Fibroblast of the conjunctiva (primary cell): ENCODE measurements around the gene C10orf88.

Experiments
- DNase-seq: peaks from one replicate; pipeline ENCODE4 v3.0.0-alpha.2; 2010; ENCODE audit warnings: low read depth

The C10orf88 gene, protein sequence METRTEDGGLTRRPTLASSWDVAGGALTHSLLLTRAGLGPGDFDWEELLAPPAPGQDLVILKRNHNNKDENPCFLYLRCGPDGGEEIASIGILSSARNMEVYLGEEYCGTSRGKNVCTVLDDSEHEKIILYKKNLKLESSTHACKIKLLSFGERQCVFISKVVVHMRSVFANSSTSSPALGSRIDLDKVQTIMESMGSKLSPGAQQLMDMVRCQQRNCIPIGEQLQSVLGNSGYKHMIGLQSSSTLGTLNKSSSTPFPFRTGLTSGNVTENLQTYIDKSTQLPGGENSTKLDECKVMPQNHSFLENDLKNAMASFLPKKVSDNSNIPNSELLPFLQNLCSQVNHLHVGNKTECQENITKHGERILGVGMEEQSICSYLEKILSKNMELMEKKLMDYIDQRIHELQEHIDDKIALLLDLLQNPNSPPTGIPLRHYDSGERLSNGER

DNA sequence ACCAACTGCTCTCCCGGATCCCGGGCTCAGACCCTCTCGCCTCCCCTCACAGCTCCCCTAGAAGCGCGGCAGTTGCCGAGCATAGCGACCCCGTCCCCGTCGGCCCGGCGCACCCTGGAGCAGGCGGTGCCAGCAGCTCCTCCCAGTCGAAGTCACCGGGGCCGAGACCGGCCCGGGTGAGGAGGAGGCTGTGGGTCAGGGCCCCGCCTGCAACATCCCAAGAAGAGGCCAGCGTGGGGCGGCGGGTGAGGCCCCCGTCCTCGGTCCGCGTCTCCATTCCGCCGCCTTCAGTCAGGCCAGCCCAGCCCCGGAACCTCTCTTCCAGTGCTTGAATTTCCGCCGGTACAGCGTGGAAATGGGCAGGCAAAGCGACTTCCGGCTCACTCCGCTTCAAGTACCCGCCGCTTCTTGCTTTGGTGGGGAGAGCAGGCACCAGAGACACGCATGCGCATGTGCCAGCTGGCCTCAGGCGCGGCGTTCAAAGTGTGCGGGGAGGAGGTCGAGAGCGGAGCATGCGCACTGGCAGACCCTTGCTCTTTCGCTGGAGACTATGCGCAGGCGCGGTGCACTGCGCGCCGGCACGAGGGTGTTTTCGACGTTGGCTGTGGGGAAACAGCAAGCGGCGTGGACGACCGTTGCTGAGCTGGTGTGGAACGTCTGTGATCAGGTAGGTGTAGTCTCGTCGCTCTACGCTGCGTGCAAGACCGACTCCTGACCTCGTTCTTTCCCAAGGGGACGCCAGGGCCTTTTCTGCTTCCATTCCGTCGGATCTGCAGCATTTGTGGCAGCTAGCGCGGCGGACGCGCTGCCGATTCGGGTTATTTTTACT lies at the start of gene C10orf88:
C10orf88 (minus strand) TSS at position 326 of the 829 bp plus-strand sequence; CDS start at position 277, 49 bp downstream.
- peak; percentile 99 for DNase-seq

DNA sequence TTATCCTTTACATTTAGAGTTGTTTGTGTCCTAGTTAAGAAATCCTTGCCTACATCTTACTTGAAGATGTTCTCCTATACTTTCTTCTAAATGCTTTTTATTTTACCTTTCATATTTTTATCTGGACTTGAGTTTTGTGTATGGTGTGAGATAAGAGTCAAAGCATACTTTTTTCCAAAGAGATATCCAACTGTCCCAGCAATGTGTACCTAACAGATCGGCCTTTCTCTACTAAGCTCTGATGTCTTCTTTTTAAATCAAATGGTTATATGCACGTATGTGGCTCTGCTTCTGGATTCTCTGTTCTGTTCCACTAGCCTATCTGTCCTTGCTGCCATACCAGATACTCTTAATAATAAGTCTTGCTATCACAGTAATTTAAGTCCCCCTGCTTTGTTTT lies 47.3 kb upstream of the C10orf88 start:
- no peak for DNase-seq

DNA sequence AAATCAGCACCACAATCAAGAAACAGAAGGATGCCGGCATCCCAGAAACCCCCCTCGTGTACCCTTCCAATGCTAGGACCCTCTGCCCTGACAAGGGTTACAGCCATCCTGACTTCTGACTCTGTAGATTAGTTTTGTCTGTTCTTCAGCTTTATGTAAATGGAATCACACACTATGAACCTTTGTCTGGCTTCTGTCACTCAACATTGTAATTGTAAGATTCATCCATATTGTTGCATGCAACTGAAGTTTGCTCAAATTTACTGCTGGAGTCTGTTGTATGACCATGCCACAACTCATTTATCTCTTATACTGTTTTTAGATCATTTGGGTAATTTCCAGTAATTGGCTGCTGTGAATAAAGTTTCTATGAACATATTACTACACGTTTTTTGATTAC lies 46.1 kb upstream of the C10orf88 start:
- DNase-seq = no peak

DNA sequence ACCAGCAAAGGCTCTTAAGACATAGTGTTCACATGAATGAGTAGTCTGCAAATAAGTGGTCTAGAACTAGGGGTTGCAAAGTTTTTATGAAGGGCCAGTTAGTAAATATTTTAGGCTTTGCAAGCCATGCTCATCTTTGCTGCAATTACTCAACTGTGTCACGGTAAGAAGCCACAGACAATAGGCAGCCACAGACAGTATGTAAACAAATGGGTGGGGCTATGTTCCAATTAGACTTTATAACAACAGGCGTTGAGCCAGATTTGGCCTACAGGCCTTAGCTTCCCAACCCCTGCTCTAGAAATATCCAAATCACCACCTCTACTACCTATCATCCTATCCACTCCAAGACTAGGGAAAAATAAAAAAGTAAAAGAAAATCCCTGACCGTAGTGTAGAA lies 45.3 kb upstream of the C10orf88 start:
- DNase-seq = no peak

DNA sequence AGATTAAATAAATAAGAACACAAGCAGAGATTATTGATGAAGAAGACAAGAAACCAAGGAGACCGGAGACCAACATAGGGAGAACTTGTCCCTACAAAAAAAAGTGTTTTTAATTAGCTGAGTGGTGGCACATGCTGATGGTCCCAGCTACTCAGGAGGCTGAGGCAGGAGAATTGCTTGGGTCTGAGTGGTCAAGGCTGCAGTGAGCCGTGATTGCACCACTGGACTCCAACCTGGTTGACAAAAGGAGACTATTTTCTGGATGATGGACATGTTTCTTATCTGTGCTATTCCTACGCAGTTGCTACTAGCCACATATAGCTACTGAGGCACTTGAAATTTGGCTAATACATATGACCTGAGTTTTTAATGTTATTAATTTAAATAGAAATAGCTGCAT lies 44.9 kb upstream of the C10orf88 start:
- DNase-seq = no peak

DNA sequence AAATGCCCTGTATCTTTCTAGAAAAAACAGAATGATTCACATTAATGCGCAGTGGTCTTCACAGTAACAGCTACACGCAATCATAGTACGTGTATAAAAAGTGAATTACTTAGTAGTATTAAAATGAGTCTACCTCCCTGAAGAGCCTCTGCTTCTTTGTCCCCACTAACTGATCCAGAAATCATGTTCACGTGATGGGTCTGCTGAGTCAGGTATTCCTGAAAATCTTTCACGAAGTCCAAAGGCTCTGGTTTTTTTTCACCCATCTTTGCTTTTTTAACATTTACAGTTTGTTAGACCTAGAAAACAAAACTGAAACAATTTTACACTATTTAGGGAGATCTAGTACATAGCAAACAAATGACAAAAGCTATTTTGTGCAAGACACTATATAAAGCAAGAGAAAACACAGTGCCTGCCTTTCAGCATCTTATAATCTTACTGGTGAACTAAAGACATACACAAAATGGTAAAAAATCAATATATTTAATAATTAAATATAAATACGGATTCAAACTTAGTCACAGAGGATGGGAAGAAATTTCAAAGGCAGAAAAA lies 44.4 kb upstream of the C10orf88 start:
- no peak for DNase-seq

DNA sequence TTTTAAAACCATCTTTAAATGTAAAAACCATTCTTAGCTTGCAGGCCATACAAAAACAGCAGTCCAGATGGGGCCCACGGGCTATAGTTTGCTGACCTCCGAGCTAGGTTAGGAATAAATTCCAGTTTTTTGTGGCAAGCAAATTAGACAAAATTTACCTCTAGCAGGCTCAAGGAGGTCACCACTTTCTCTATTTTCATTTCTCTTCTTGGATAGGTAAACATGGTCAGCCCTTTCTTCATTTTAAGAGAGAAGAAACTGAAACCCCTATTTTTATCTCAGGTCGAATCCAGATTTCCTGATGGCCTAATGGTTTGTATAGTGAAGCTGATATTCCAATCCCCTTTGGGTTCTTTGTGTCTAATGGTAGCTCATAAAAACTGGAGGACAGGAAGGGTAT lies 43.8 kb upstream of the C10orf88 start:
- no peak for DNase-seq

DNA sequence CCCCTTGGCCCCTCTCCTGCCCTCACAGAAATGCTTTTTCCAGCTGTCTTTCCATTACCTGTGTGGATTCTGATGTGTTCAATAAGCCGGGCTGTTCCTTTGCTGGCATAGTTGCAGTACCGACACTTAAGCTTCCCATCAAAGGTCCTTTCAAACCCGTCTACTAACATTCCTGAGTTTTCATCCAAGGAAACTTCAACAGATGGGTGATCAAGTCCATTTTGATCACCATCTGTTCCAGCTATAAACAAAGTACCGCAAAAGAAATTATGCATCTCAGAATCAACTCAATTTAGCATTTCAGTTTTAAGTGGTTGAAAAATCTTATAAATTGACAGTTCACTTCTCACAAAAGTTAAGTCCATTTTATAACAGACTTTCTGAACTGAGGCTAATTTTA lies 41.9 kb upstream of the C10orf88 start:
- no peak for DNase-seq

DNA sequence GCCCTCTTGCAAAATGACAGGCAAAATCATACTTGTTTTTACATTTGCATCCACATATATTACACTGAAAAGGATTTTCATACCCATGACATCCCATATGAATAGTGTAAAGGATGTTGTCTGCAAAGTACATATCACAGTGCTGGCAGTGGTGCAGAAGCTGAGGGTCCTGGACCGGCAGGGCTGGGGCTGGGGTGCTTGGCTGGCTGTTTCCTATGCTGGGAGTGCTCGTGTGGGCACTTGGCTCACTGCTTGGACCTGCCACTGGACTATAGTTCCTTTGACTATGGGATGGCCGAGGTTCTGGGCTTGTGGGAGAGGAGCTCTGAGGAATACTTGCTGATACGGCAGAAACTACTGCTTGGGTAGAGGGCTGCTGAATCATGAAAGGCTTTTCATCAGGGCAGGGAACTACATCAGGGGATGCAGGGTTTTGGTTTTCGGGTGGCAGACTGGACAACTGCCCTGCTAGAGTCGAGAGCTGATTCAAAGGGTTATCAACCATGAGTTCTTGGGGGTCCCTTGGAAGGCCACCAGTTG lies 39.8 kb upstream of the C10orf88 start:
- DNase-seq = no peak

DNA sequence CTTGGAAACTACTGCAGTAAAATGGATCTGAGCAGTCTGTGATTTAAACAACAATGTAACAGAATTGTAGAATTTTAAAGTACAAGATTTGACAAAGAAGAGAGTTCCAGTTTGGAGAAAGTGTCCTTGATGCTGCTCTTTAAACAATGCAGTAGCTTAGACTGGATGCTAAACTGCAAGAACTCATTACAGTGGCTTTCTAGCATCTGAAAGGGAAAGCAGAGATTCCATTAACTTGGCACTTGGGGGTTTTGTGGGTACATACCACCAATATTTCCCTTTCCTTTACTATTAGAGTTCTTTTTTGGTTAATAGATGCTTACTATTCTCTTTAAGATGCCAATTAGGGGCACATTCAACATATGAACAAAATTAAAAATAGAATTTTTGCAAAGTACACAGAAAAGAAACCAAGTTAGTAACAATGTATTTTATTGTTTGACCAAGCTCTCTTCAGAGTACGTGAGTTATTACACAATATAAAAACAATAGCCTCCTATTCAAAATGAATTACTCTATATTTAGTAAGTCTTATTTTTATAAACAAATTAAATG lies 38.1 kb upstream of the C10orf88 start:
- no peak for DNase-seq

DNA sequence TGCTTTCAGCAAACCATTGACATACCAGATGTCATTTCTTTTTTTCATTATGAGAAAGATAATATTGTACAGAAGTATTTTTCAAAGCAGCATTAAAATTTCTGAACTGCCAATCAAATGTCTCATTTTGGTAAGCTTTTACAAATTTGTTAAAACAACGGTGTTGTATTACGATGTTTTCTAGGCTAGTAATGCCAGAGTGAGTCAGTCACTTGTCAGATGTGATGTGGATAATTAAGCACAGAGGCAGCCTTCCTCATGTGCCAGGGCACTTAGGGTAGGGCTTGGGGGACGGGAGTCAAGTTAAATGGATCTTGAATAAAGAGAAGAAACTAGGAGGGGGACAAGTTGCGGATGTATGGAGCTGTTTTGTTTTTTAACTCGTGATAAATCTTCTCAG lies 36.3 kb upstream of the C10orf88 start:
- DNase-seq = no peak

DNA sequence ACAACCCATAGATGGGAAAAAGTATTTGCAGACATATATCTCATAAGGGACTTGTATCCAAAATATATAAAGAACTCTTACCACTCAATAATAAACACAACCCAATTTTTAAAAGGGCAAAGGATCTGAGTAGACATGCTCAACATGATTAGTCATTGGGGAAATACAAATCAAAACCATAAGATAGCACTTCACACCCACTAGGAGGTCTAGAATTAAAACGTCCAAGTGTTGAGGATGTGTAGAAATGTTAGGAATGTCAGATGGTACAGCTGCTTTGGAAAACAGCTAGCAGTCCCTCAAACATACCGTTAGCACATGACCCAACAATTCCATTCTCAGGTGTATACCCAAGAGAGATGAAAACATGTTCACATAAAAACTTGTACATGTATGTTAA lies 34.5 kb upstream of the C10orf88 start:
- DNase-seq = no peak

DNA sequence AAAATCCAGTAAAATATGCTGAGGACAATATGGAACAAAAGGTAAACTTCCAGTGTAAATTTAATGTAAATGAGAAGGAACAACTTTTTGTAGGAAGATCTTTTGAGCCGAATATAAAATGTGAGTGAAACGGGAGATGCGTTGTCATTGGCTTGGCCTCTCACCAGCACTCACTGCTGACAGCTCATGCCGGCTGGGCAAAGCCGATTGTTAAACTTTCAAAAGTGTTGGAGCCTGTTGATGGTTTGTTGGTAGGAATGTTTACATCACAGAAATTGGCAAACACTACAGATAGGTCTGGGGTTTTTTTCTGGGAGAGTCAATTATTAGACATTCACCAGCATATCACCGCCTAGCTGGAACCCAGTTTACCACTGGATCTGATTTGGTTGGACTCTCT lies 32.3 kb upstream of the C10orf88 start:
- no peak for DNase-seq

DNA sequence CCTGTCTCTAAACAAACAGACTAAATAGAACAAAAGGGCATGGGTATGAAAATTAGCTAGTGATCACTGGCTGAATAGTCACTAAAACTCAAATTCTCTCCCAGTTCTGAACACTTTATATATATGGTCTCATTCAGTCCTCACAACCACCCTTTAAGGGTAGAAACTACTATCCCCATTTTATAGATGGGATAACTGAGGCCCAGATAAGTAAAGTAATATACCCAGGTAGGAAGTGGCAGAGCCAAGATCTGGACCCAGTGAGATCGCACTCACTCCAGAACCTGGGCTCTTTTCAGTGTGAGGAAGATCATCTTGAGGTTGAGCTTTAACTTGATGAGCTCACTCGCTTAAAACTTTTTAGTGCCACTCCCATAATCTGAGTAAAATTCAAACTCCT lies 30.7 kb upstream of the C10orf88 start:
- no peak for DNase-seq

DNA sequence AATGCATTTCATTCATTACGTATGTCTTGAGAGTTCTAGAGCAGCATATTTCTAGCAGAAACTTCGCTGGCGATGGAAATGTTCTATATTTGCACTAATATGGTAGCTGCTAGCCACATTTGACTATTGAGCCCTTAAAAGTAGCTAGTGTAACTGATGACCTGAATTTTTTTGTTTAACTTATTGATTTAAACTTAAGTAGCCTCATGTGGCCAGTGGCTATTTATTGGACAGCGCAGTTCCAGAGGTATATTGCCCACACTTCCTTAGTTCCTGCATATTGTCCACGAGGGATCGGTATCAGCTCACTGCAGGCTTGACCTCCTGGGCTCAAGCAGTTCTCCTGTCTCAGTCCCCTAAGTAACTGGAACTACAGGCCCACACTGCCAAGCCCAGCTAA lies 29.9 kb upstream of the C10orf88 start:
- no peak for DNase-seq

DNA sequence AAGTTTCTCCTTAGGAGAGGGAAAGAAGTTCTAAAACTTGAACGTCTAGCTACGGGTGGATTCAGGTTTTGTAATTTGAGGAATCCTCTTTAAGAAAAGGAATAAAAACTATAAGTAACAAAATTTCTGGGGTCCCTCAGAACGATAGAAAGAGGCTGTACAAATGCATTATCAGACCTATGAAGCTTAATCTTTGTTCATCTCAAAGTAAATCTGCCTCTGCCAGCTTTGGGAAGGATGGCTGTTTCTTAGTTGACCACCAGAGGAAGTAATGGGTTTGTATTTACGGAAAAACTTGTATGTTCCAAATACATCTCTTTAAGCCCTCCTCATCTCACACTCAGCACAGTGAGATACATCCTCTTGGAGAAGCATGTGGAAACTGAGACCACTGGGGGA lies 27.0 kb upstream of the C10orf88 start:
- peak; percentile 50 for DNase-seq

DNA sequence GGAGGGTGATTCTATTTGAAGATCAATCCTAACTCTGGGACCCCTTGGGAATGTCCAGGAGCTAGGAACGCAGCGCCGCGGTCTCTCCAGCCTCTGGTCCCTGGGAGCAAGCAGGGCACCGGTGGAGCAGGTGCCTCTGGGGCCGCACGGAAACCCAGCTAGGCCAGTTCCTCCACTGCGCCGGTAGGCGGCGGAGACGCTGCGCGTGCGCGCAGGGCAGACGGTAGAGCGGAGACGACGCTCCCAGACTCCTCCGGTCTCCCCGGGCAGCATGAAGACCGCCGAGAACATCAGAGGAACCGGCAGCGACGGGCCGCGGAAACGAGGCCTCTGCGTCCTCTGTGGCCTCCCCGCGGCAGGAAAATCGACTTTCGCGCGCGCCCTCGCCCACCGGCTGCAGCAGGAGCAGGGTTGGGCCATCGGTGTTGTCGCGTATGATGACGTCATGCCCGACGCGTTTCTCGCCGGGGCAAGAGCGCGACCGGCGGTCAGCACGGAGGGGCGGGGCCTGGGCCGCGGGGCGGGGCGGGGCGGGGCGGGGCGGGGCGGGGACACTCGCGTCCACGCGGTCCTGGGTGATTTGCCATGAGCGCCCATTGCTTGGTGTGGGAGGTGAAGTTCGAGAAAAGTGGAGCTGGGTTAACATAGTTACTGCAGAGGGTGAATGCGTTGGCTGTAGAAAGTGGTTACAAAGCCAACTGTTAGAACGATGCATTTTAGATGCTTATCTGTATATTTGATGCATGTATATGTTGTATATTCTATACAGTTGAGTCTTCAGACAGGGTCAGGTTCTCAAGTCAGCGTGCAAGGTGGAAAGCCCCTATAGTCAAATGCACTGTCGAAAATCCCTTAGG lies 26.4 kb upstream of the C10orf88 start, which contains the start of gene PSTK:
PSTK (plus strand) TSS at position 193 of the 857 bp plus-strand sequence; CDS start at position 272, 79 bp downstream.
- peak; percentile 82 for DNase-seq

DNA sequence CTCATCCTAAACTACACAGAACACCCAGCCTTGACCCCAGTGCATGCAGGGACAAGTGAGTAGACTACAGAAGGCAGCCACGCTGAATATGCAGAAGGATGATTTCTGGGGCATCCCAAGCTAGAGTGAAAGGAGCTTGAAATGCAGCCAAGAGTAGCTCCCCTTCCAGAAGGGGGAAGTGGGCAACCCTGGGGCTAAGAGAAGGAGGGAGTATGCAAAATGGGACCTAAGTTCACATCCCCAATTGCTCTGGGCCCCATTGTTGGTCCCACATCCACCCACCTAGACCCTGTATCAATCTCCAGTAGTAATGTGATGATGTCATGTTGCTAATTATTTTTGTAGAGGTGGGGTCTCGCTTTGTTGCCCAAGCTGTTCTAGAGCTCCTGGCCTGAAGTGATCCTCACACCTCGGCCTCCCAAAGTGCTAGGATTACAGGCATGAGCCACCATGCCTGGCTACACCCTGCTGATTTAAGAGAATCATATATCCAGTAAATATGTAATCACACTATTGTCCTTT lies 20.6 kb upstream of the C10orf88 start:
- no peak for DNase-seq

DNA sequence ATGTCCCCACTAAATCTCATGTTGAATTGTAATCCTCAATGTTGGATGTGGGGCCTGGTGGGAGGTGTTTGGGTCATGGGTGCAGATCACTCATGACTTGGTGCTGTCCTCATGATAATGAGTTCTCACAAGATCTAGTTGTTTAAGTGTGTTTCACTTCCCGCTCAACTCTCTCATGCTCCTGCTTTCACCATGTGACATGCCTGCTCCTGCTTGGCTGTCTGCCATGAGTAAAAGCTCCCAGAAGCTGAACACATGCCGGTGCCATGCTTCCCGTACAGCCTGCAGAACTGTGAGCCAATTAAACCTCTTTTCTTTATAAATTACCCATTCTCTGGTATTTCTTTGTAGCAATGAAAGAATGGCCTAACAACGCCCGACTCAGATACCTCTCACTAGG lies 20.0 kb upstream of the C10orf88 start:
- no peak for DNase-seq

DNA sequence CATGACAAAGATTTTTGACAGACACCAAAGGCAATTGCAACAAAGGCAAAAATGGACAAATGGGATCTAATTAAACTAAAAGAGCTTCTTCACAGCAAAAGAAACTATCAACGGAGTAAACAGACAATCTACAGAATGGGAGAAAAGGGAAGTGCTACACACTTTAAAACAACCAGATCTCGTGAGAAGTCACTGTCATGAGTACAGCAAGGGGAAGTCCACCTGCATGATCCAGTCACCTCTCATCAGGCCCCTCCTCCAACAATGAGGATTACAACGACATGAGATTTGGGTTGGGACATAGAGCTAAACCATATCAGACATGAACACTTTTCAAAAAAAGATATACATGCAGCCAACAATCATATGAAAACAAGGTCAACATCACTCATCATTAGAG lies 14.7 kb upstream of the C10orf88 start:
- no peak for DNase-seq

DNA sequence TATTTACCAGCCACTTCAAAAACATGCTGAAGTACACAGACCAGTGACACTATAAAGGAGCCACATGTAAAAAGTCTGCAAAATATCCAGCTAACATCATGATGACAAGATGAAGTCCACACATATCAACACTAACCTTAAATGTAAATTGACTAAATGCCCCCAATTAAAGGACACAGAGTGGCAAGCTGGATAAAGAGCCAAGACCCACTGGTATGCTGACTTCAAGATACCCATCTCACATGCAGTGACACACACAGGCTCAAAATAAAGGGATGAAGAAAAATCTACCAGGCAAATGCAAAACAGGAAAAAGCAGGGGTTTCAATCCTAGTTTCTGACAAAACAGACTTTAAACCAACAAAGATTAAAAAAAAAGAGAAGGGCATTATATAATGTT lies 12.9 kb upstream of the C10orf88 start:
- DNase-seq = no peak
